ELF-1 (cell line): ENCODE measurements around the gene INSYN1.
"Not testable (repeated sequence)": the region's sequence is repeated elsewhere in the genome, so short reads cannot be mapped to it uniquely, and the experiment has no call there.

Experiments used
- DNase-seq: peaks from one replicate; pipeline ENCODE4 v3.0.0-alpha.2; 2016; ENCODE audit warnings: low read depth, low spot score

Gene INSYN1

DNA sequence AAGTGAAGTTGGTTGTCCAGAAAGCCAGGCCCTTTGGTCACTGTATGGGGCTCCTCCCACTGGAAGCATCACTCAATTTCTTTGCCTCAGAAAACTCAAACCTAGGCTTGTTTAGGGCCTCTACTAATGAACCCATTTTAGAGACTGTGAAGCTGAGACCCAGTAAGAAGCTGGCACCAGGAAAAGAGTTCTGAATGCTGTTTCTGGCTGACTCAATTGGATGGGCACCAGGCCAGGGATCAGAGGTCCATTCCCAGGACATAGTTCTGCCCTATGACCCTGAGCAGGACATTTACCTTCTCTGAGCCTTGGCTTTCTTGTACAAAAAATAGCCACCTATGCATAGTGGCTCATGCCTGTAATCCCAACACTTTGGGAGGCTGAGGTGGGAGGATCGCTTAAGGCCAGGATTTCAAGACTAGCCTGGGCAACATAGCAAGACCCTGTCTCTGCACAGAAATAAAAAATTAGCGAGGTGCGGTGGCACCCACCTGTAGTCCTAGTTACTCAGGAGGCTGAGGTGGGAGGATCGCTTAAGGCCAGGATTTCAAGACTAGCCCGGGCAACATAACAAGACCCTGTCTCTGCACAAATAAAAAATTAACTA, 38.4 kb downstream of the INSYN1 start:
- no peak for DNase-seq

GRCh38 chr15:73712107-73712506, 41.0 kb downstream of the INSYN1 start:
- no peak for DNase-seq

- no peak for DNase-seq
Measured at GRCh38 chr15:73711526-73711925, 41.6 kb downstream of the INSYN1 start.

- DNase-seq, result no peak
Measured at GRCh38 chr15:73710321-73710720, 42.8 kb downstream of the INSYN1 start.

DNA sequence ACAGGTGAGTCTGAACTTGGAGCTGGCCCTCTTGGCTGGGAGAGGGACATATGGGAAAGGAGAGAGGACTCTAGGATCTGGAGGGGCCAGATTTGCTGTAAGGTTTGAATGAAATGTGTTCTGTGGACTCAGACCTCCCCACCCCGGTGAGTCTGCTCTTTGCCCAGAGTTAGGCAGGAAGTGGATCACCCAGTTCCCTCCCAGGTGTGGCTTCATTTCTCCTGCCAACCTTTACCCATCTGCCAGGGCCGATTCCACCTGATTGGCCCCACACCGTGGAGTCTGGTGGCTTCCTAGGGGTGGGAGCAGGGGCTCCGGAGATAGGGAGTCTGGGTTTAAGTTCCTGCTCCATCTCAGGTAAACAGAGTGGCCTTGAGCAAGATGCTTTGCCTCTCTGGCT, 43.5 kb downstream of the INSYN1 start:
- DNase-seq, result no peak

GRCh38 chr15:73709241-73709640, 43.9 kb downstream of the INSYN1 start:
- DNase-seq, result no peak

DNA sequence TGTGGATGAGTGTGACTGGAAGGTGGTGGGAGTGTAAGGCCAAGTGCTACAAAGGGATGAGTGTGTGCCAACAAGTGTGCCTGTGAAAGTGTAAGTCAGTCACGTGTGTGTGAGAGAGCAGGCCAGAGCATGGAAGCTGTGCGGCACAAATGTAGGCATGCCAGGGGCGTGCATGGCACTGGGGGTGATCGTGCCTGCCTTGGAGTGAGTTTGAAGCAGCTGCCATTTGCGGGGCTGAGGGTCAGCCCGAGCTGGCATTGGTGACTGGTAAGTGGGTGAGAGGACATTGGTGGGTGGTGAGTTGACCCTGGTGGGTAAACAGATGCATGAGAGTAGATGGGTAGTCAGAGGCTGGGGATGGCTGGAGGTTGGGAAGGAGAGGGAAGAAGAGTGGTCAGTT, 44.5 kb downstream of the INSYN1 start:
- DNase-seq, result no peak

- DNase-seq, result peak; percentile 85
Measured at GRCh38 chr15:73704869-73705645, 48.1 kb downstream of the INSYN1 start.

GRCh38 chr15:73704142-73704868, 48.8 kb downstream of the INSYN1 start:
- DNase-seq, result not testable (repeated sequence)

- DNase-seq, result not testable (repeated sequence)
Measured at GRCh38 chr15:73703601-73704000, 49.5 kb downstream of the INSYN1 start.

DNA sequence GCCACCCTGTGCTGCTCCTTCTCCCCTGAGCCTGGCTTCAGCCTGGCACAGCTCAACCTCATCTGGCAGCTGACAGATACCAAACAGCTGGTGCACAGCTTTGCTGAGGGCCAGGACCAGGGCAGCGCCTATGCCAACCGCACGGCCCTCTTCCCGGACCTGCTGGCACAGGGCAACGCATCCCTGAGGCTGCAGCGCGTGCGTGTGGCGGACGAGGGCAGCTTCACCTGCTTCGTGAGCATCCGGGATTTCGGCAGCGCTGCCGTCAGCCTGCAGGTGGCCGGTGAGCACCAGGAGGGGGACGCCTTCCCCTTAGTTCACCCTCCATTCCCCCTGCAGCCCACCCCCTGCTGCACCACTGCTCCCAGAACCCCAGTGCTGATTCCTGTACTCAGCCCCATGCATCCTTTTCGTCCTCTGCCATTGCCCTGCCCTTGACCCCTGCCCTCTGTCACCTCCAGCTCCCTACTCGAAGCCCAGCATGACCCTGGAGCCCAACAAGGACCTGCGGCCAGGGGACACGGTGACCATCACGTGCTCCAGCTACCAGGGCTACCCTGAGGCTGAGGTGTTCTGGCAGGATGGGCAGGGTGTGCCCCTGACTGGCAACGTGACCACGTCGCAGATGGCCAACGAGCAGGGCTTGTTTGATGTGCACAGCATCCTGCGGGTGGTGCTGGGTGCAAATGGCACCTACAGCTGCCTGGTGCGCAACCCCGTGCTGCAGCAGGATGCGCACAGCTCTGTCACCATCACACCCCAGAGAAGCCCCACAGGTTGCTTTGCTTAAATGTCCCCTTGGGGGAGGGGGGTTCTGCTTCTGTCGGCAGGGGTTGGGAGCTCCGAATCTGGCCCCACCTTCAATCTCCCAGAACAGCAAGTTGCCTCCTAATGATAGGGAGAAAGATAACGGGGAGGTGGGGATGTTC, 50.6 kb downstream of the INSYN1 start:
- DNase-seq, result not testable (repeated sequence)

DNA sequence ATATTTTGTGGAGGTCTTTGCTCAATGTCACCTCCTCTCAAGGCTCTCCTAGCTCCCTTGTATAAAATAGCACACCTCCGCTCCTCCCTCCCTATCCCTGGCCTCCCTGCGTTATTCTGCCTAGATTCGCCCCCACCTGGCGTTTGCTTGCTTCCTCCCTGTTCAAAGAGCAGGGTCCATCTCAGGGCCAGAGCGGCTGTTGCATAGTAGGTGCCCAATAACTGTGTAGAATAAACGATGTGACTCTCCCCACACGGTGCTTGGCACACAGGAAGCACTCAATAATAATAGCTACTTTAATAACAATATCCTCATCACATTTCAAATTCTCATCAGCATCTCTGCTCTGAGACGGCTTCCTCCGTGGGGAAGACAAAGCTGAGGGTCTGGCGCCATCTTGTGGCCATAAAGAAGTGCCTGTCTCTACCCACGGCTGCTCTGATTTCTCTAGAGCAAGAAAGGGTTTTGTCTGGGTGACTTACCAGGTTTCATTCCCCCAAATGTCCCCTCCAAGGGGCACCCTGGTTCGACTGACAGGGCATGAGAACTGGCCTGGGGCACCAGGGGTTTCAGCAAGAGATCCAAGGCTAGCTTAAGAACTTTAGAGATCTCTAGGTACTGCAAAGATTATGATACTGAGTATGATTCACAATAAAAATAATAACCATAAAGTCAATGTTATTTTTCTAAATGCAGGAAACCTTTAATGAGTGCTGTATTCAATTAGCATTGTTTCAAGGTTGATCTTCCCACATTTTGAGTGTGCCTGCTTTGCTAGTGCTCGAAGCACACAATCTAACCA, 52.9 kb downstream of the INSYN1 start:
- peak; percentile 77 for DNase-seq

DNA sequence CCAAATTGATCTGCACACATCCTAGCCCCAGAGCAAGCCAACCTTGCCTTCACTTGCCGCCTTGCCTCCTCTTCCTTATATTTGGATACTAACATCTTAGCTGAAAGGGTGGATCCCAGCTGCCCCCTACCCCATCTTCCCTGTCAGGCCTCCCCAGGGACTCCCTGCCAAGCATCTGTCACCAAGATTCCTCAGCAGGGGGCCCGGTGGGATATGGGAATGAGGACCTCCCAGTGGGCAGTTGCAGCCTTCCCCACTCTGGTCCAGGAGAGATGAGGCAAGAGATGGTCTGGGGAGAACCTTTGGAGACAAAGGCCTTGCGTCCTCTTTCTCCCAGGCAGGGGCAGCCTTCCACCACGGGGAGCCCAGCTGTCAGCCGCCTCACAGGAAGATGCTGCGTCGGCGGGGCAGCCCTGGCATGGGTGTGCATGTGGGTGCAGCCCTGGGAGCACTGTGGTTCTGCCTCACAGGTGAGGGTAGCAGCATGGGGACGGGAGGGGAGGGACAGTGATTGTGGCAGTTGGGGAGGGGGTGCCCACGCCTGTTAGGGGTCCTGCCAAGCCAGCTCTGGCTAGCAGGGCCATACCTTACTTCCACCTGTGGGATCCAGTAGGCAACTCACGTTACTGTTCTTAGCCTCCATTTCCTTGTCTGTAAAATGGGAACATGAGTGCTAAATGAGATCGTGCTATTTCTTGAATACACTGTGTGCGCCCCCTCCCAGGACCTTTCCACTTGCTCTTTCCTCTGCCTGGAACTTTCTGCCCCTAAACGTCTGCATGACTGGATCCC, 53.7 kb downstream of the INSYN1 start:
- no peak for DNase-seq

GRCh38 chr15:73697033-73697467, 56.1 kb downstream of the INSYN1 start:
- peak; percentile 76 for DNase-seq

- no peak for DNase-seq
Measured at GRCh38 chr15:73696641-73697001, 56.5 kb downstream of the INSYN1 start.

DNA sequence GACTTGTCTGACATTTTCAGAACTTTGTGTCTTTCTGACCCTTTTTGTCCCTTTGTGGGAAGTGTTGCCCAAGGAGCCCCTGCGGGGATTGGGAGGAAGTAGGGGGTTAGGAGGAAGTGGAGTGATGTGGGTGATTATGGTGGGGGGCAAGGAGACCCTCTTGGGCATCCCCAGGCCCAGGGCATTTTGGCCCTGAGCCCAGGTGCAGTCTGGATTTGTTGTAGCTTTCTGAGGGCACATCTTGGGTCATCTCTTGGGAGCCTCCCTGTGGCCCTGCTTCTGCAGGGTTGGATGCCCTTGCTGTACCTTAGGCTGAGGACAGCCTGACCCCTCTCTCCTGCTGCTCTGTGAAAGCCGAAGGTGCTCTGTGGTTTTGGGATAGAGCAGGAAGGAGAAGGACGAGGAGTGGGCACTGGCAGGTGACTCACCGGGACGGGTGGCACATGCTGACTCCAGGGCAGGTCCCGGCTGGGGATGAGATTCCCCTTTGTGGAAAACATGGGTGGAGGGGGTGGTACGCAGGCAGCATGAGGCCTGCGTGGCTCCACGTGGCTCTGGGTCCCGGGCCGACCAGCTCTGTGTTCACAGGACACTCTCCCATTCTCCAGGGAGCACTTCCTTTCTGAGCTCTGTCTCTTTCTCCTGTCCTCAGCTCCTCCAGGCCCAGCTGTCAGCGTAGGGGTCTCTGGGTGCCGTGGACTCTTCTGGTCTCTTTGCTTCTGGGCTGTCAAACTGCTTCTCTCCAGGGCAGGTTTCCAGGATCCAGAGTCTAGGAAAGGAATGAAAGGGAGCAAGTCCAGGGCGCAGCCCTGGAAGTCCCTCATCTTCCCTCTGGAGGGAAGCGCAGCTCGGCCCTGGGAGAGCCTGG, 57.1 kb downstream of the INSYN1 start:
- DNase-seq, result no peak

DNA sequence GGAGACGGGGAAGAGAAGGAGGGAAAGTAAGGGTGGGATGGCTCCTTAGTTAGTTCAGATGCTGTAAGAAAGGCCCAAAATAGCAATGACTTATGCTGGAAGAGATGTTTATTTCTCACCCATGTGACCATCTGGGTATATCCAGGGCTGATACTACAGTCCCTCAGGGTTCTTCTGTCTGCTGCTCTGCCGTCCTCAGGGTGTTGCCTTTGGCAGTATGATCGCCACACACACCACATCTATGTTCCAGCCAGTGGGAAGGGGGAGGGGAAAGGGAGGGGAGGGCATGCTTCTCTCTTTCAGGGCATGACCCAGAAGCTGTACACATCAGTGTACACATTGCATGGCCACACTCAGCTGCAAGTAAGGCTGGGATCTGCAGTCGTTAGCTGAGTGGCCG, 58.7 kb downstream of the INSYN1 start:
- no peak for DNase-seq

GRCh38 chr15:73691396-73691795, 61.8 kb downstream of the INSYN1 start:
- peak; percentile 87 for DNase-seq

DNA sequence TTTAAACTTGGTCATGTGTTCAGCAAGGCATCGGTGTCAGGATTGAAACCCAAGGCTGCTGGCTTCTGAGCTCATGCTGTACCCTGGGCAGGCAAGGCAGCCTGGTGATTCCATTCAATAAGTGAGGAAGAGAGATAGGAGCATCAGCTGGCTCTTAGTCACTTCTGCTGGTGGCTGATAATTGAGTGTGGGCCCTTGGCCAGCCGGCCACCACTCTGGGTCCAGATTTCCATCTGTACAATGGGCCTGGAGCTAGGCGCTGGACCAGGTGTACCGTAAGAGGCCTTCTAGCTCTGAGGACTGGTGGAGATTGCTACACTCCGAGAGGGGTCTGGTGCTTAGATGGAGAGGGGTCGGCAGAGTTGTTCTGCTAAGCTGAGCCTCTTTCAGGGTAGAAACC, 64.7 kb downstream of the INSYN1 start:
- DNase-seq, result no peak
